CD14-positive monocyte (primary cell): Measurements from ENCODE around the gene BLMH. TPM values are rescaled to one million over a fixed set of nuclear protein-coding genes. Genes with fewer than 3 reads are reported as not detected.

Experiments used
- DNase-seq, 3 donors: peaks; one replicate each; pipeline ENCODE4 v3.0.0-alpha.2; 2011 to 2022
- H2AFZ ChIP-seq: 2 replicates; pipeline ENCODE4 v1.6.0; 2012; ENCODE audit warnings: mild to moderate bottlenecking, low read depth, low read length, inconsistent platforms; ENCODE audit not compliant: insufficient read depth, poor library complexity, severe bottlenecking
- H3K27ac ChIP-seq, 2 donors: 1 replicate in 1 of 2; 2 replicates in 1 of 2; pipeline ENCODE4 v1.5.1; 2012 to 2013; ENCODE audit warnings: low read length in 2 of 2, control low read depth in 1 of 2, inconsistent platforms in 1 of 2, low read depth in 1 of 2, mild to moderate bottlenecking in 1 of 2
- H3K27me3 ChIP-seq, 2 donors: one replicate each; pipeline versions ENCODE4 v1.6.0 to v1.6.1; 2011 to 2013; ENCODE audit warnings: low read length in 2 of 2; ENCODE audit not compliant: control insufficient read depth in 2 of 2, insufficient read depth in 2 of 2
- H3K36me3 ChIP-seq, 2 donors: replicated peaks in 1 of 2; 1 replicate in 1 of 2; 2 replicates in 1 of 2; pipeline versions ENCODE4 v1.5.1 to v1.6.1; 2012 to 2013; ENCODE audit warnings: low read length in 2 of 2, control low read depth in 1 of 2, inconsistent platforms in 1 of 2, mild to moderate bottlenecking in 1 of 2; ENCODE audit not compliant: insufficient read depth in 2 of 2, control insufficient read depth in 1 of 2
- H3K4me1 ChIP-seq, 2 donors: 1 replicate in 1 of 2; 2 replicates in 1 of 2; pipeline versions ENCODE4 v1.5.1 to v1.6.1; 2012 to 2013; ENCODE audit warnings: low read length in 2 of 2, control low read depth in 1 of 2, inconsistent platforms in 1 of 2, mild to moderate bottlenecking in 1 of 2, moderate library complexity in 1 of 2; ENCODE audit not compliant: insufficient read depth in 2 of 2, control insufficient read depth in 1 of 2
- H3K4me2 ChIP-seq: replicated peaks from 2 replicates; pipeline ENCODE3; 2012; ENCODE audit warnings: low read length, moderate library complexity, mild to moderate bottlenecking; ENCODE audit not compliant: poor library complexity, severe bottlenecking; ENCODE audit errors: extremely low read depth
- H3K4me3 ChIP-seq, 3 experiments: fragments of 200-600 bp in 1 of 3; sonication (generic) in 1 of 3; replicated peaks in 1 of 3; 1 replicate in 2 of 3; 2 replicates in 1 of 3; pipeline ENCODE4 v1.5.1; 2011 to 2013; ENCODE audit warnings: low read length in 3 of 3, mild to moderate bottlenecking in 3 of 3, control low read depth in 2 of 3, low read depth in 2 of 3, inconsistent platforms in 1 of 3, moderate library complexity in 1 of 3
- H3K79me2 ChIP-seq: 2 replicates; pipeline ENCODE4 v1.6.0; 2012; ENCODE audit warnings: mild to moderate bottlenecking, control low read depth, inconsistent platforms, low read length, moderate library complexity; ENCODE audit not compliant: insufficient read depth
- H3K9ac ChIP-seq: 2 replicates; pipeline ENCODE4 v1.6.0; 2017; ENCODE audit warnings: low read length, mild to moderate bottlenecking; ENCODE audit not compliant: insufficient read depth, poor library complexity, severe bottlenecking
- H3K9me3 ChIP-seq, 2 donors: replicated peaks in 1 of 2; 1 replicate in 1 of 2; 2 replicates in 1 of 2; pipeline versions ENCODE4 v1.5.1 to v1.6.1; 2012 to 2013; ENCODE audit warnings: low read length in 2 of 2, control low read depth in 1 of 2; ENCODE audit not compliant: control insufficient read depth in 1 of 2, insufficient read depth in 1 of 2
- H4K20me1 ChIP-seq: 2 replicates; pipeline ENCODE4 v1.6.0; 2012; ENCODE audit warnings: mild to moderate bottlenecking, low read length, control low read depth, moderate library complexity; ENCODE audit not compliant: insufficient read depth
- H3K27ac Mint-ChIP-seq, 7 donors: one replicate each; pipeline ENCODE4 v1.8.0; 2020; ENCODE audit warnings: mild to moderate bottlenecking in 7 of 7, mixed read lengths in 7 of 7, moderate library complexity in 6 of 7, inconsistent platforms in 2 of 7
- H3K27me3 Mint-ChIP-seq, 3 donors: one replicate each; pipeline ENCODE4 v1.8.0; 2021 to 2022; ENCODE audit warnings: low read depth in 3 of 3, mild to moderate bottlenecking in 3 of 3, mixed read lengths in 3 of 3, moderate library complexity in 3 of 3, inconsistent platforms in 1 of 3
- H3K36me3 Mint-ChIP-seq, 2 donors: one replicate each; pipeline ENCODE4 v1.8.0; 2020; ENCODE audit warnings: mixed read lengths in 2 of 2, inconsistent platforms in 1 of 2, mild to moderate bottlenecking in 1 of 2
- H3K4me1 Mint-ChIP-seq: one replicate; pipeline ENCODE4 v1.8.0; 2020; ENCODE audit warnings: mild to moderate bottlenecking, mixed read lengths
- H3K4me3 Mint-ChIP-seq, 2 donors: one replicate each; pipeline ENCODE4 v1.8.0; 2020; ENCODE audit warnings: mild to moderate bottlenecking in 2 of 2, mixed read lengths in 2 of 2, moderate library complexity in 1 of 2
- H3K9me3 Mint-ChIP-seq, 7 donors: one replicate each; pipeline ENCODE4 v1.8.0; 2020 to 2022; ENCODE audit warnings: mixed read lengths in 7 of 7, mild to moderate bottlenecking in 6 of 7, moderate library complexity in 6 of 7, inconsistent platforms in 2 of 7
- CTCF ChIP-seq: fragments of 200-600 bp; IDR thresholded peaks from one replicate; pipeline ENCODE4 v1.8.0; 2022; ENCODE audit warnings: antibody characterized with exemption, mild to moderate bottlenecking
- WGBS: methylation state at CpG from one replicate; pipeline ENCODE4 v1.1.5; 2013; ENCODE audit warnings: missing lambda C conversion rate; ENCODE audit not compliant: insufficient coverage; 5-methylcytosine and 5-hydroxymethylcytosine counted together
- intact Hi-C, 2 donors: fragments of 100-400 bp; cut with micrococcal nuclease; formaldehyde crosslinking; loops; one replicate each; pipeline versions ENCODE4 v1.15.0 to v1.15.1; 2023
- polyA plus RNA-seq, 3 donors: library from polyadenylated mRNA; depleted of rRNA in 1 of 3; unstranded in 2 of 3; stranded (reverse) in 1 of 3; fragments of 300-500 nt in 2 of 3; fragments of >200 nt in 1 of 3; fragmentation: Illumina TruSeq in 2 of 3; gene quantifications; 1 replicate in 2 of 3; 2 replicates in 1 of 3; pipeline ENCODE4 v1.2.3, GENCODE V29; 2012 to 2021

The BLMH gene
- polyA plus RNA-seq, 3 donors, result 6.6 to 10.8 (median 10.4) TPM

- intact Hi-C loops, result loop anchor here in 1 of 2 donors (10.0 kb wide), 1 partner anchor 56 kb away; no protein-coding TSS in a partner anchor
- Mint-ChIP-seq H3K4me1 (peaks cover 22% of the 10 kb centered on the region), H3K9me3 (peaks cover 0 to 28% (median 14%) of the 10 kb centered on the region in 7 donors), H3K27ac (no peak overlapping the region), H3K36me3 (peaks cover 4 to 6% of the 10 kb centered on the region in 2 donors), H3K4me3 (no peak overlapping the region), H3K27me3 (peaks cover 34 to 46% (median 44%) of the 10 kb centered on the region in 3 donors)
- H3K9ac ChIP-seq, result no peak overlapping the region
- H3K4me3 ChIP-seq, result no peak overlapping the region
- 100% methylated on average over 3 of the region's 6 CpGs for WGBS
- no peaks in the 10 kb centered on the region for H3K36me3 ChIP-seq
- H3K27me3 ChIP-seq, result peaks cover 17 to 35% of the 10 kb centered on the region in 2 donors
- peaks cover 3 to 9% of the 10 kb centered on the region in 2 donors for H3K9me3 ChIP-seq
- DNase-seq, result no peak
- no peak overlapping the region for H2AFZ ChIP-seq
- H4K20me1 ChIP-seq, result no peaks in the 10 kb centered on the region
- no peak overlapping the region for H3K27ac ChIP-seq
- no peak for TF ChIP-seq CTCF
- peaks cover 13 to 16% of the 10 kb centered on the region in 2 donors for H3K4me1 ChIP-seq
- H3K79me2 ChIP-seq, result no peaks in the 10 kb centered on the region
- H3K4me2 ChIP-seq, result no peak overlapping the region
Measured at GRCh38 chr17:30241051-30241450, 50.7 kb downstream of the BLMH start.

GRCh38 chr17:30240177-30240576 is 51.6 kb downstream of the BLMH start:
- H3K4me3 Mint-ChIP-seq, result no peak overlapping the region
- no peak overlapping the region for H2AFZ ChIP-seq
- no peak overlapping the region for H3K9ac ChIP-seq
- no peaks in the 10 kb centered on the region for H3K79me2 ChIP-seq
- peaks cover 0 to 7% of the 10 kb centered on the region in 2 donors for H3K36me3 Mint-ChIP-seq
- no peak overlapping the region for H3K4me3 ChIP-seq
- peaks cover 0 to 29% (median 15%) of the 10 kb centered on the region in 7 donors for H3K9me3 Mint-ChIP-seq
- no peak overlapping the region for H3K27ac Mint-ChIP-seq
- H3K4me2 ChIP-seq, result no peak overlapping the region
- WGBS, result 100% methylated on average over 6 of the region's 8 CpGs
- peaks cover 3 to 14% of the 10 kb centered on the region in 2 donors for H3K9me3 ChIP-seq
- no peak for DNase-seq
- no peaks in the 10 kb centered on the region for H3K36me3 ChIP-seq
- peaks cover 21 to 42% of the 10 kb centered on the region in 2 donors for H3K27me3 ChIP-seq
- peaks cover 26% of the 10 kb centered on the region for H3K4me1 Mint-ChIP-seq
- H3K27ac ChIP-seq, result no peak overlapping the region
- H4K20me1 ChIP-seq, result no peaks in the 10 kb centered on the region
- H3K27me3 Mint-ChIP-seq, result peaks cover 41 to 54% (median 50%) of the 10 kb centered on the region in 3 donors
- TF ChIP-seq CTCF, result no peak
- peaks cover 20 to 25% of the 10 kb centered on the region in 2 donors for H3K4me1 ChIP-seq
- intact Hi-C loops, result loop anchor here in 1 of 2 donors (10.0 kb wide), 1 partner anchor 55 kb away; no protein-coding TSS in a partner anchor
